C4-2B (cell line): ENCODE data around the gene ATP6V0E2.
A peak's percentile ranks its signal among the peaks of the same experiment; 100 is the strongest.

Experiments used
- H3K27ac ChIP-seq: fragments of 450-650 bp; 2 replicates; pipeline ENCODE4 v1.5.1; 2017
- CTCF ChIP-seq: fragments of 450-650 bp; conservative IDR thresholded peaks from 2 replicates; pipeline ENCODE4 v1.5.1; 2017; ENCODE audit warnings: mild to moderate bottlenecking
- ZFX ChIP-seq: fragments of 450-650 bp; IDR thresholded peaks from 2 replicates; pipeline ENCODE4 v1.6.1; 2017

ATP6V0E2 gene

GRCh38 chr7:149873074-149873969, at the start of gene ATP6V0E2:
ATP6V0E2 (plus strand) TSS chr7:149873969; CDS start chr7:149874066, 97 bp downstream.
- TF ChIP-seq ZFX (peak; percentile 88), CTCF (no peak; the same call in 1 of the 2 replicates)
- peak within 1 kb of the TSS; percentile 90 for H3K27ac ChIP-seq

- TF ChIP-seq ZFX (no peak), CTCF (no peak)
- H3K27ac ChIP-seq = no peak overlapping the region
Measured at GRCh38 chr7:149824301-149824741, 49.4 kb upstream of the ATP6V0E2 start.

GRCh38 chr7:149824748-149825566, 48.8 kb upstream of the ATP6V0E2 start:
- no peak overlapping the region for H3K27ac ChIP-seq
- TF ChIP-seq ZFX = no peak

- peak overlapping the region; percentile 4; the same call in 1 of the 2 replicates for H3K27ac ChIP-seq
- no peak for TF ChIP-seq CTCF
- TF ChIP-seq ZFX = no peak
Measured at GRCh38 chr7:149825567-149826343, 48.0 kb upstream of the ATP6V0E2 start.

GRCh38 chr7:149826344-149827088, 47.3 kb upstream of the ATP6V0E2 start:
- H3K27ac ChIP-seq = peak overlapping the region; percentile 4; the same call in 1 of the 2 replicates
- TF ChIP-seq CTCF (no peak), ZFX (no peak)

- TF ChIP-seq ZFX (no peak), CTCF (no peak)
- H3K27ac ChIP-seq = no peak overlapping the region
Measured at GRCh38 chr7:149827089-149827981, 46.4 kb upstream of the ATP6V0E2 start.
